ENCODE results near the gene F12.

F12 gene

GRCh38 chr5:177409043-177409801, at the start of gene F12:
F12 (minus strand) TSS chr5:177409564; CDS start chr5:177409527, 37 bp downstream.
- DNase-seq = no peak

- DNase-seq = peak; percentile 46
These were observed 49.6 kb upstream of the F12 start for GRCh38 chr5:177458912-177459350.

GRCh38 chr5:177457852-177458681, 48.7 kb upstream of the F12 start:
- DNase-seq = no peak

GRCh38 chr5:177456976-177457851, 47.9 kb upstream of the F12 start:
- DNase-seq = peak; percentile 97

GRCh38 chr5:177456591-177456964, 47.2 kb upstream of the F12 start:
- no peak for DNase-seq

GRCh38 chr5:177455661-177456590, 46.6 kb upstream of the F12 start:
- peak; percentile 86 for DNase-seq

GRCh38 chr5:177455036-177455660, 45.8 kb upstream of the F12 start:
- peak; percentile 74 for DNase-seq

- DNase-seq = peak; percentile 87
These were observed 45.2 kb upstream of the F12 start for GRCh38 chr5:177454397-177455035.

- DNase-seq = no peak
These were observed 44.6 kb upstream of the F12 start for GRCh38 chr5:177453852-177454396.

- DNase-seq = no peak
These were observed 43.6 kb upstream of the F12 start for GRCh38 chr5:177452688-177453638.

- no peak for DNase-seq
These were observed 41.5 kb upstream of the F12 start for GRCh38 chr5:177450667-177451424.

GRCh38 chr5:177449140-177450061, 40.0 kb upstream of the F12 start:
- DNase-seq = no peak

- no peak for DNase-seq
These were observed 39.0 kb upstream of the F12 start for GRCh38 chr5:177448244-177448950.

GRCh38 chr5:177447611-177448243, 38.4 kb upstream of the F12 start:
- peak; percentile 62 for DNase-seq

- peak; percentile 50 for DNase-seq
These were observed 37.8 kb upstream of the F12 start for GRCh38 chr5:177447066-177447610.

Data from fibroblast of skin of right biceps (primary cell).